Effector memory CD4-positive, alpha-beta T cell (primary cell): Measurements from ENCODE around the gene CROCC.
"Not testable (repeated sequence)": the region's sequence is repeated elsewhere in the genome, so short reads cannot be mapped to it uniquely, and the experiment has no call there.

Experiments
- DNase-seq, 3 donors: peaks; one replicate each; pipeline ENCODE4 v3.0.0-alpha.2; 2020
- H3K27ac ChIP-seq: 2 replicates; pipeline ENCODE4 v1.7.0; 2013; ENCODE audit warnings: mild to moderate bottlenecking, low read length, moderate library complexity; ENCODE audit not compliant: insufficient read depth, poor library complexity, severe bottlenecking
- H3K27me3 ChIP-seq: replicated peaks from 2 replicates; pipeline ENCODE4 v1.7.0; 2013; ENCODE audit warnings: mild to moderate bottlenecking, low read length; ENCODE audit not compliant: insufficient read depth, control insufficient read depth, poor library complexity, severe bottlenecking
- H3K36me3 ChIP-seq: 2 replicates; pipeline ENCODE4 v1.7.0; 2013; ENCODE audit warnings: mild to moderate bottlenecking, low read length, moderate library complexity; ENCODE audit not compliant: control insufficient read depth, insufficient read depth
- H3K4me1 ChIP-seq: 2 replicates; pipeline ENCODE4 v1.7.0; 2013; ENCODE audit warnings: low read length, mild to moderate bottlenecking; ENCODE audit not compliant: control insufficient read depth, insufficient read depth, poor library complexity, severe bottlenecking
- H3K4me3 ChIP-seq: 2 replicates; pipeline ENCODE4 v1.7.0; 2013; ENCODE audit warnings: low read length, low read depth, mild to moderate bottlenecking; ENCODE audit not compliant: insufficient read depth, poor library complexity, severe bottlenecking
- H3K9me3 ChIP-seq: 2 replicates; pipeline ENCODE4 v1.7.0; 2013; ENCODE audit warnings: mild to moderate bottlenecking, low read length, moderate library complexity; ENCODE audit not compliant: control insufficient read depth

CROCC gene

DNA sequence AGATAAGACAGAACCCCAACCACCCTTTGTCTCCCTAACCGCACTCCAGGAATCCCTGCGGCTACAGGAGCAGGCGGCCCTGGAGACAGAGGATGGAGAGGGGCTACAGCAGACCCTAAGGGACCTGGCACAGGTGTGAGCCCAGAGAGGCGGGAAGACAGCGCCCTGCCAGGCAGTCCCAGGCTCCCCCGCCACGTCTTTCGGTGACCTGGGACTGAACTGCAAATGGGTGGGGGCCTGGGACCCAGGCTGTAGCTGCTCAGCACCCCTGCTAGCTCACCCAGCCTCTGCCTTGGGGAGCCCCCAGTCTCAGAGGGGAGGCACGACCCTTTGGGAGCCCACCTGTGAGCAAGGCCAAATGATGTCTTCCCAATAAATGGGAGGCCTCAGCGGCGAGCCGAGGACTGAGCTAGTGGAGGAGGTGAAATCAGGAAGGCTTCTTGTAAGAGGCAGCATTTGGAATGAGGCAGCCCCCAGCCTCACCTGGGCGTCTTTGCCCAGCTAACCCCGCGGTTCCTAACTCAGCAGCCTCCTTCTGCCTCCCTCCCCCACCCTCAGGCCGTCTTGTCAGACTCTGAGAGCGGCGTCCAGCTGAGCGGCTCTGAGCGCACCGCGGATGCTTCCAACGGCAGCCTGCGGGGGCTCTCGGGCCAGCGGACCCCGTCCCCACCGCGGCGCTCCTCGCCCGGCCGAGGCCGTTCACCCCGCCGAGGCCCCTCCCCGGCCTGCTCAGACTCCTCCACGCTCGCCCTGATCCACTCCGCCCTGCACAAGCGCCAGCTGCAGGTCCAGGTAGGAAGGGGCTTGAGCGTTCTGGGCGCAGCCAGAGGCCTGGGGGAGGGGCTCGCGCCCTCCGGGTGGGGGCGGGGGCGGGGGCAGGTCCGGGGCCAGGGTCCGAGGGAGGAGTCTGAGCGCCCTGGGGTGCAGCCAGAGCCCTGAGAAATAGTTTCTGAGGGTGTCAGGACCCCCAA is 16.9 kb downstream of the CROCC start:
- no peak overlapping the region for H3K4me3 ChIP-seq
- H3K27ac ChIP-seq, result no peak overlapping the region
- no peaks in the 10 kb centered on the region for H3K9me3 ChIP-seq
- no peaks in the 10 kb centered on the region for H3K4me1 ChIP-seq
- no peaks in the 10 kb centered on the region for H3K27me3 ChIP-seq
- H3K36me3 ChIP-seq, result peaks cover 40% of the 10 kb centered on the region
- DNase-seq, result no peak

GRCh38 chr1:16939386-16940180 is 17.9 kb downstream of the CROCC start:
- H3K36me3 ChIP-seq, result peaks cover 43% of the 10 kb centered on the region

DNA sequence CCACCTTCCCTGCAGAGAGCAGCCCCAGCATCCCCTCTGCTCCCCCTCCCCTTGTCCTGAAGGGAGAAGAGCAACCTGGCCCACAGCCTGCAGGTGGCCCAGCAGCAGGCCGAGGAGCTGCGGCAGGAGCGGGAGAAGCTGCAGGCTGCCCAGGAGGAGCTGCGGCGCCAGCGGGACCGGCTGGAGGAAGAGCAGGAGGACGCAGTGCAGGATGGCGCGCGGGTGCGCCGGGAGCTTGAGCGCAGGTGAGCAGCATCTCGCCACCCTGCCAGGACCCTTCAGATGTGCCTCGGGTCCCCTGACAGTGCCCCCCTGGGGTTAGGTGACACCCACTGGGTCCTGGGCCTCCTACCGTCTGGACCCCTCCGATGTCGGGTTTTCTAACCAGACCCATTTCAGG is 22.3 kb downstream of the CROCC start:
- Histone ChIP-seq H3K9me3 (no peaks in the 10 kb centered on the region), H3K27ac (no peak overlapping the region), H3K4me1 (no peaks in the 10 kb centered on the region), H3K27me3 (no peaks in the 10 kb centered on the region), H3K4me3 (no peak overlapping the region), H3K36me3 (peaks cover 38% of the 10 kb centered on the region)
- no peak for DNase-seq

More at GRCh38 chr1:16939386-16940180, 17.9 kb downstream of the CROCC start:
- H3K4me1 ChIP-seq, H3K27me3 ChIP-seq, H3K27ac ChIP-seq, DNase-seq, H3K9me3 ChIP-seq, H3K4me3 ChIP-seq: not testable (repeated sequence)

GRCh38 chr1:16945512-16945911 is 23.8 kb downstream of the CROCC start:
- not testable (repeated sequence) for DNase-seq, H3K4me3 ChIP-seq, H3K4me1 ChIP-seq, H3K27ac ChIP-seq, H3K27me3 ChIP-seq, H3K9me3 ChIP-seq
- peaks cover 30% of the 10 kb centered on the region for H3K36me3 ChIP-seq

- H3K4me1 ChIP-seq, DNase-seq, H3K4me3 ChIP-seq, H3K27ac ChIP-seq, H3K27me3 ChIP-seq, H3K9me3 ChIP-seq: not testable (repeated sequence)
- peaks cover 23% of the 10 kb centered on the region for H3K36me3 ChIP-seq
Measured at GRCh38 chr1:16946185-16946584, 24.5 kb downstream of the CROCC start.

GRCh38 chr1:16946646-16947045 is 24.9 kb downstream of the CROCC start:
- DNase-seq, result no peak
- Histone ChIP-seq H3K9me3 (no peaks in the 10 kb centered on the region), H3K27ac (no peak overlapping the region), H3K27me3 (no peaks in the 10 kb centered on the region), H3K4me3 (no peak overlapping the region), H3K36me3 (peaks cover 22% of the 10 kb centered on the region), H3K4me1 (no peaks in the 10 kb centered on the region)

DNA sequence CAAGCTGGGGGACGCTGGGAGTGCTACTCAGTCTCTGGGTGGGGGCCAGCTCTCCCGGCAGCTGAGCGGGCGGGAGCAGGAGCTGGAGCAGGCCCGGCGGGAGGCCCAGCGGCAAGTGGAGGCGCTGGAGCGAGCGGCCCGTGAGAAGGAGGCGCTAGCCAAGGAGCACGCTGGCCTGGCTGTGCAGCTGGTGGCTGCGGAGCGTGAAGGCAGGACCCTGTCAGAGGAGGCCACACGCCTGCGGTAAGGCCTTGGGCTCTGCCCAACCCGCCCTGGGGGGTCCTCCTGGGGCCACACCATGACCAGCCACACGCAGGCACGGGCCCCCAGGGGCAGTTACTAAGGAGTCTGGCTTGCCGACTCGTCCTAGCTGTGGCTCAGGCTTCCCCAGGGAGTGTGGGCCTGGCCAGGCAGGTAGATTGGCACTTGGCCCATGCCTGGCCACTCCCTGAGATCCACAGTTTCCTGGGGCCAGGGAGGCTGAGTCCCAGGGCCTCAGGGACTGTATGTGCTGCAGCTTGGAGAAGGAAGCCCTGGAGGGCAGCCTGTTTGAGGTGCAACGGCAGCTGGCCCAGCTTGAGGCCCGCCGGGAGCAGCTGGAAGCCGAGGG is 26.7 kb downstream of the CROCC start:
- H3K27ac ChIP-seq, H3K4me1 ChIP-seq, H3K27me3 ChIP-seq, DNase-seq, H3K9me3 ChIP-seq, H3K4me3 ChIP-seq: not testable (repeated sequence)
- peaks cover 17% of the 10 kb centered on the region for H3K36me3 ChIP-seq

DNA sequence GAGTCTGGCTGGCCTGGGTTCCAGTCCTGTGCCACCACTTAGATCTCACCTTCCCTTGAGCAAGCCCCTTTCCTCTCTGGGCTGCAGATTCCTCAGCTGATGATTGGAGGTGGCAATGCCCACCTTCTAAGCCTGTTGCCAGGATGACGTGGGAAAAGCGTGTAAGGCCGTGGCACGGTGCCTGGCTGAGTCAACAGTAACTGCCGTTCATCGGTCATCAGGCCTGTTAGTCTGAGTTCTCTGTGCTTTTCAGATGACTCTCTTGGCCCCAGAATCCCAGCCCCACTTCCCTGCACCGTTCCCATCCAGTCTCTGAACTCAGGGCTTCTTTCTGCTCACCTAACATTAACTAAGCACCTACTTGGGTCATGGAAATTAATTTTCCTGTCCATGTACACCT is 27.3 kb downstream of the CROCC start:
- not testable (repeated sequence) for H3K4me3 ChIP-seq, H3K4me1 ChIP-seq, DNase-seq, H3K9me3 ChIP-seq, H3K27ac ChIP-seq, H3K27me3 ChIP-seq
- peaks cover 13% of the 10 kb centered on the region for H3K36me3 ChIP-seq

DNA sequence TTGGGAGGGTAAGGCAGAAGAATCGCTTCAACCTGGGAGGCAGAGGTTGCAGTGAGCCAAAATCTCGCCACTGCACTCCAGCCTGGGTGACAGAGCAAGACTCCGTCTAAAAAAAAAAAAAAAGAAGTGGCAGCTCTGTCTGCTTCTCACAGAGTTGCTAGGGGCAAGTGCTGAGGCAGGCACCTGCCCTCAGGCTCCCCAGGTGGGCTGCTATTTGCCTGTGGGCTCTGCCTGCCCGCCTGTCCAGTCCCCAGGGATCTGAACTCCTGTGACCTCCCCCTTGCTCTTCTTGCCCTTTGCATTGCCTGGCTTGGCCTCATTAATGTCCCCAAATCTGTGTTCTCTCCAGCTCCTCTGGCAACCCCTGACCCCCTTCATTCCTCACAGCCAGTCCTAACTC is 30.6 kb downstream of the CROCC start:
- H3K27me3 ChIP-seq, result not testable (repeated sequence)

More for the DNA sequence above, 30.6 kb downstream of the CROCC start:
- H3K27ac ChIP-seq, H3K4me1 ChIP-seq, DNase-seq, H3K9me3 ChIP-seq, H3K4me3 ChIP-seq: not testable (repeated sequence)
- peaks cover 17% of the 10 kb centered on the region for H3K36me3 ChIP-seq
